Activated T-helper 1 cell treated with anti-CD3 and anti-CD28 coated beads, Interleukin-2, amount 50 U/mL, for 16 hours (primary cell): ENCODE measurements around the gene RNF123.

Experiments
- DNase-seq, 2 donors: peaks; one replicate each; pipeline ENCODE4 v3.0.0-alpha.2; 2020; ENCODE audit warnings: low read depth in 1 of 2, low spot score in 1 of 2

Gene RNF123

GRCh38 chr3:49701388-49702077, 12.2 kb downstream of the RNF123 start:
- no peak for DNase-seq

GRCh38 chr3:49702672-49703071, 13.3 kb downstream of the RNF123 start:
- no peak for DNase-seq

GRCh38 chr3:49703443-49703927, 14.1 kb downstream of the RNF123 start:
- DNase-seq = peak in 1 of 2 donors; percentile 44

- no peak for DNase-seq
Observed at GRCh38 chr3:49703956-49704355, 14.6 kb downstream of the RNF123 start.

GRCh38 chr3:49704629-49705028, 15.3 kb downstream of the RNF123 start:
- DNase-seq = no peak

GRCh38 chr3:49705390-49705960, 16.1 kb downstream of the RNF123 start:
- no peak for DNase-seq

GRCh38 chr3:49706456-49707112, 17.2 kb downstream of the RNF123 start:
- DNase-seq = no peak

GRCh38 chr3:49707113-49707480, 17.7 kb downstream of the RNF123 start:
- DNase-seq = no peak

- no peak for DNase-seq
Observed at GRCh38 chr3:49709852-49710251, 20.5 kb downstream of the RNF123 start.

- DNase-seq = no peak
Observed at GRCh38 chr3:49711489-49711888, 22.1 kb downstream of the RNF123 start.

- no peak for DNase-seq
Observed at GRCh38 chr3:49712166-49712565, 22.8 kb downstream of the RNF123 start.

GRCh38 chr3:49712631-49713317, 23.4 kb downstream of the RNF123 start:
- no peak for DNase-seq

GRCh38 chr3:49713336-49714105, 24.2 kb downstream of the RNF123 start:
- DNase-seq = no peak

- no peak for DNase-seq
Observed at GRCh38 chr3:49714728-49715550, 25.6 kb downstream of the RNF123 start.

- DNase-seq = no peak
Observed at GRCh38 chr3:49715611-49716121, 26.3 kb downstream of the RNF123 start.

- no peak for DNase-seq
Observed at GRCh38 chr3:49716169-49716568, 26.8 kb downstream of the RNF123 start.

GRCh38 chr3:49716691-49717210, 27.4 kb downstream of the RNF123 start:
- DNase-seq = no peak

- DNase-seq = no peak
Observed at GRCh38 chr3:49717211-49717958, 28.0 kb downstream of the RNF123 start.
